ENCODE measurements around the gene PSMD8.

The PSMD8 gene

GRCh38 chr19:38352611-38353010, 21.8 kb upstream of the PSMD8 start:
- TF ChIP-seq CTCF (conservative IDR thresholded peaks at IDR 0.05; ENCODE audit: low read depth, low read length), result no peak
- DNase-seq (ENCODE audit: low read depth), result no peak
- no peak overlapping the region for H3K4me3 ChIP-seq (ENCODE audit: low read length)

- H3K4me3 ChIP-seq (ENCODE audit: low read length), result no peak overlapping the region
- no peak for TF ChIP-seq CTCF (conservative IDR thresholded peaks at IDR 0.05; ENCODE audit: low read depth, low read length)
- DNase-seq (ENCODE audit: low read depth), result no peak
Observed at GRCh38 chr19:38355728-38356725, 18.3 kb upstream of the PSMD8 start.

GRCh38 chr19:38358071-38358470, 16.3 kb upstream of the PSMD8 start:
- DNase-seq (ENCODE audit: low read depth), result no peak
- H3K4me3 ChIP-seq (ENCODE audit: low read length), result no peak overlapping the region
- TF ChIP-seq CTCF (conservative IDR thresholded peaks at IDR 0.05; ENCODE audit: low read depth, low read length), result no peak

GRCh38 chr19:38359242-38360021, 14.9 kb upstream of the PSMD8 start:
- H3K4me3 ChIP-seq (ENCODE audit: low read length), result no peak overlapping the region
- TF ChIP-seq CTCF (conservative IDR thresholded peaks at IDR 0.05; ENCODE audit: low read depth, low read length), result no peak
- DNase-seq (ENCODE audit: low read depth), result no peak

- no peak overlapping the region for H3K4me3 ChIP-seq (ENCODE audit: low read length)
- no peak for TF ChIP-seq CTCF (conservative IDR thresholded peaks at IDR 0.05; ENCODE audit: low read depth, low read length)
- no peak for DNase-seq (ENCODE audit: low read depth)
Observed at GRCh38 chr19:38360351-38360750, 14.0 kb upstream of the PSMD8 start.

GRCh38 chr19:38360839-38361631, 13.3 kb upstream of the PSMD8 start:
- no peak for TF ChIP-seq CTCF (conservative IDR thresholded peaks at IDR 0.05; ENCODE audit: low read depth, low read length)
- no peak for DNase-seq (ENCODE audit: low read depth)
- peak overlapping the region; percentile 65 for H3K4me3 ChIP-seq (ENCODE audit: low read length)

Measured in retinal pigment epithelial cell (primary cell).